ENCODE measurements around the gene DDX42.
"Not testable (repeated sequence)": the region's sequence is repeated elsewhere in the genome, so short reads cannot be mapped to it uniquely, and the experiment has no call there.

The DDX42 gene

GRCh38 chr17:63843910-63844677 is 70.1 kb downstream of the DDX42 start:
- peak overlapping the region; percentile 69; the same call in 1 of the 2 replicates for H3K9ac ChIP-seq (ENCODE audit: low read depth, low read length)

DNA sequence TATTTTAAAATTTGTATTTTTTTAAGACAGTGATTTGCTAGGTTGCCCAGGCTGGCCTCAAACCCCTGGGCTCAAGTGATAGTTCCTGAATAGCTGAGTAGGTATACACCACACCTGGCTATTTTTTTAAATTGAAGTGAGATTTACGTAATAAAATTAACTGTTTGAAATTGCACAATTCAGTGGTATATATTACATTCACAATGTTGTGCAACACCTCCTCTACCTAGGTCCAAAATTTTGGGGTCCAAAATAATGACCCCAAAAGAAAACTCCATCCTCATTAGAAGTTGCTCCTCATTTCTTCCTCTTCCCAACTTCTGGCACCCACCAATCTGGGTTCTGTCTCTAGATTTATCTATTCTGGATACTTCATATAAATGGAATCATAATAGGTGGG is 71.5 kb downstream of the DDX42 start:
- Histone ChIP-seq H3K9me3 (ENCODE audit: control insufficient read depth, insufficient read depth, low read length) (no peaks in the 10 kb centered on the region), H3K4me1 (ENCODE audit: insufficient read depth, low read length) (peaks cover 5% of the 10 kb centered on the region; the same call in 1 of the 2 replicates), H3K9ac (ENCODE audit: low read depth, low read length) (no peak overlapping the region), H3K36me3 (ENCODE audit: insufficient read depth, low read length) (no peaks in the 10 kb centered on the region)

More at GRCh38 chr17:63843910-63844677, 70.1 kb downstream of the DDX42 start:
- no peaks in the 10 kb centered on the region for H3K36me3 ChIP-seq (ENCODE audit: insufficient read depth, low read length)
- H3K4me1 ChIP-seq (ENCODE audit: insufficient read depth, low read length): peaks cover 11% of the 10 kb centered on the region
- H3K9me3 ChIP-seq (ENCODE audit: control insufficient read depth, insufficient read depth, low read length): no peaks in the 10 kb centered on the region

DNA sequence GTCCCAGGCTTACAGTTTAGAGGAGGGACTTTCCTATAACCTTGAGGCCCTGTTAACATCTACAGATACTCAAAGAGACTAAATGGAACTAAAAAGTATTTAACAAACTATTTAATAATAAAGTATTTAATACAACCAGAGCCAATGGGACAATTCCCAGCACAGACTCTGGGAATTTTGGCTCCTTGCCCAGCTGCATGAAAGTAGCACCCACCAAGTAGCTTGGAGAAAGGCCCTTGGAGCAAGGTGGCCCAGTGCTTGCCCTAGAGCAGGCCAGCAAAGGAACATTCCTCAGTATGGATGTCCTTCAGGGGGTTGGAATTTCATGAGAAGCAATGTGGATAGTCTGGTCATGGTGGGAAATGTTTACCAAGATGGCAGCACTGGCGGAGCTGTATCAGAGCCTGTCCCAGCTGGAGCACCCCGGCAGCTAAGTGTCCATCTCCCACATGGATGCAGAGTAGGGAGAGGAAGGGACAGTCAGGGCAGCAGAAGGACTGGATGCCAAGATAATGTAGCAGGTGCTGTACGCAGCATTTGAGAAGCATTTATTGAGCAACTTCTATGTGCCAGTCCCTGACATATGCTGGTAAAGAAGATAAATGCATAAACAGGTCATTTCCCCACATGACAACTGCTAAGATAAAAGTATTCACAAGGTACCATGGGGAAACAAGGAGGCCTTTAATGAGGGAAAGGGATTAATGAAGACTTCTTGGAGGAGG is 73.7 kb downstream of the DDX42 start:
- Histone ChIP-seq H3K9ac (ENCODE audit: low read depth, low read length) (no peak overlapping the region), H3K9me3 (ENCODE audit: control insufficient read depth, insufficient read depth, low read length) (no peaks in the 10 kb centered on the region), H3K4me1 (ENCODE audit: insufficient read depth, low read length) (no peaks in the 10 kb centered on the region), H3K36me3 (ENCODE audit: insufficient read depth, low read length) (no peaks in the 10 kb centered on the region)

- H3K9me3 ChIP-seq (ENCODE audit: control insufficient read depth, insufficient read depth, low read length): no peaks in the 10 kb centered on the region
- H3K4me1 ChIP-seq (ENCODE audit: insufficient read depth, low read length): no peaks in the 10 kb centered on the region
- no peaks in the 10 kb centered on the region for H3K36me3 ChIP-seq (ENCODE audit: insufficient read depth, low read length)
- peak overlapping the region; percentile 9 for H3K9ac ChIP-seq (ENCODE audit: low read depth, low read length)
Observed at GRCh38 chr17:63848834-63849689, 75.1 kb downstream of the DDX42 start.

DNA sequence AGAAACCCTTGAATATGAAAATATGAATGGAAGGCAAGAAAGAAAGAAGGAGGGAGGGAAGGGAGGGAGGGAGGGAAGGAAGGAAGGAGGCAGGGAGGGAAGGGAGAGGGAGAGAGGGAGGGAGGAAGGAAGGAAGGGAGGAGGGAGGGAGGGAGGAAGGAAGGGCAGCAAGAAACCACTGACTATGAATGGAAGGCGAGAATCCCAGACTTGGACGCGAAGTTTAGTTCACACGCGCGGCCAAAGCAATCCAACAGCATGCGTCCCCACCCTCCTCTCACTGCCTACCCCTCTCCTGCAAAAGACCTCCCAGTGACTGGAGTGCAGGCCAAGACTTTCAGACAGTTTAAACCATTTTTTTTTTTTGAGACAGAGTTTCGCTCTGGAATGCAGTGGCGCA is 76.4 kb downstream of the DDX42 start:
- no peaks in the 10 kb centered on the region for H3K36me3 ChIP-seq (ENCODE audit: insufficient read depth, low read length)
- H3K4me1 ChIP-seq (ENCODE audit: insufficient read depth, low read length): no peaks in the 10 kb centered on the region
- no peak overlapping the region for H3K9ac ChIP-seq (ENCODE audit: low read depth, low read length)
- H3K9me3 ChIP-seq (ENCODE audit: control insufficient read depth, insufficient read depth, low read length): no peaks in the 10 kb centered on the region

DNA sequence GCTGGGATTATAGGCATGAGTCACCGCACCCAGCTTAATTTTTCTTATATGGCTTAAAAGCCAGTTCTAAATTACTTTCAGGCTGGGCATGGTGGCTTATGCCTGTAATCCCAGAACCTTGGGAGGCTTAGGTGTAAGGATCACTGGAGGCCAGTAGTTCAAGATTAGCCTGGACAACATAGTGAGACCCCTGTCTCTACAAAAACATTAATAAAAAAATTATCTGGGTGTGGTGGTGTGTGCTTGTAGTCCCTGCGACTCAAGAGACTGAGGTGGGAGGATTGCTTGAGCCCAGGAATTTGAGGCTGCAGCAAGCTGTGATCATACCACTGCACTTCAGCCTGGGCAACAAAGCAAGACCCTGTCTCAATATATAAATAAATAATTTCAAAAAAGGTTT is 79.3 kb downstream of the DDX42 start:
- H3K4me1 ChIP-seq (ENCODE audit: insufficient read depth, low read length): no peaks in the 10 kb centered on the region
- no peaks in the 10 kb centered on the region for H3K36me3 ChIP-seq (ENCODE audit: insufficient read depth, low read length)
- H3K9ac ChIP-seq (ENCODE audit: low read depth, low read length): no peak overlapping the region
- H3K9me3 ChIP-seq (ENCODE audit: control insufficient read depth, insufficient read depth, low read length): no peaks in the 10 kb centered on the region

DNA sequence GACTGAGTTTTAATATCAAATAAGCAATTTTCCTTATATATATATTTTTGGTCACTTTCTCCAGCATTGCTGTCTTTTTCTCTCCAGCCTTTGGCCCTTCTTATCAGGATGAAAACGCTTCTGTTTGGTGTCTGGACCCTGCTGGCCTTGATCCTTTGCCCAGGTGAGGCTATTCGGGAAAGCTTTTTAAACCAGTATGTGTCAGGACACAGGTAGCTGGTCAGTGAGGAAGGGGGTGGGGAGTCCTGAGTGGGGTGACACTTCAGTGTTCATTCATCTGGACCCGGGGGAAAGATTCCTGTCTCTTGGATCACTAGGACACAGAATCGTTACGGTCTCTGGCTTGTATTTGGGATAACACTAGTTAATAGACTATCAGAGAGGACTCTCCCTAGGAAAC is 80.7 kb downstream of the DDX42 start:
- Histone ChIP-seq H3K4me1 (ENCODE audit: insufficient read depth, low read length) (no peaks in the 10 kb centered on the region), H3K9ac (ENCODE audit: low read depth, low read length) (no peak overlapping the region)

DNA sequence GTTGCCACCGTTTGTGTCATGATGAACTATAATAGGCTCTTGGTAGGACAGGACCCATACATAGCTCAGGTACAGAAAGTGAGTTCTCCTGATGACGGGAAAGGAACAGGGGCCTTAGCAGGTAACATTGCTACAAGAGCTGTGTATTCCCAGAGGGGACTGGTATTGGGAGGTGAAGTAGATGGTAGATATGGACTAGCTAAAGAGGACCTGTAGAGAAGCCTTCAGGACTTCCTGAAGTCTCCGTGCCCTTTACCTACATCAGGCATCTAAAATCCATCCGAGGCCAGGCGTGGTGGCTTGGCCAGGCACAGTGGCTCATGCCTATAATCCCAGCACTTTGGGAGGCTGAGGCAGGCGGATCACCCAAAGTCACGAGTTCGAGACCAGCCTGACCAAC is 81.2 kb downstream of the DDX42 start:
- Histone ChIP-seq H3K9ac (ENCODE audit: low read depth, low read length) (no peak overlapping the region), H3K9me3 (ENCODE audit: control insufficient read depth, insufficient read depth, low read length) (no peaks in the 10 kb centered on the region), H3K4me1 (ENCODE audit: insufficient read depth, low read length) (no peaks in the 10 kb centered on the region), H3K36me3 (ENCODE audit: insufficient read depth, low read length) (no peaks in the 10 kb centered on the region)

More for the DNA sequence above, 80.7 kb downstream of the DDX42 start:
- Histone ChIP-seq H3K9me3 (ENCODE audit: control insufficient read depth, insufficient read depth, low read length) (no peaks in the 10 kb centered on the region), H3K36me3 (ENCODE audit: insufficient read depth, low read length) (no peaks in the 10 kb centered on the region)

- not testable (repeated sequence) for H3K36me3 ChIP-seq (ENCODE audit: insufficient read depth, low read length); H3K9ac ChIP-seq (ENCODE audit: low read depth, low read length); H3K4me1 ChIP-seq (ENCODE audit: insufficient read depth, low read length)
Observed at GRCh38 chr17:63856425-63856824, 82.5 kb downstream of the DDX42 start.

DNA sequence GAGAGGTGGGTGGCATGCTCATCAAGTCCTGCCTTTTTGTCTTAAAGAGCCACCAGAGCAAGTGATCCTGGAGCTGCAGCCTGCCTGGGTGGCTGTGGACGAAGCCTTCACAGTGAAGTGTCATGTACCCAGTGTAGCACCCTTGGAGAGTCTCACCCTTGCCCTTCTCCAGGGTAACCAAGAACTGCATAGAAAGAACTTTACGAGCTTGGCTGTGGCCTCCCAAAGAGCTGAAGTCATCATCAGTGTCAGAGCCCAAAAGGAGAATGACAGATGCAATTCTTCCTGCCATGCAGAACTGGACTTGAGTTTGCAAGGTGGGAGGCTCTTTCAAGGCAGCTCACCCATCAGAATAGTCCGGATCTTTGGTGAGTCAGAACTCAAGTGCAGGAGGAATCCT is 85.3 kb downstream of the DDX42 start:
- Histone ChIP-seq H3K4me1 (ENCODE audit: insufficient read depth, low read length) (no peaks in the 10 kb centered on the region), H3K9me3 (ENCODE audit: control insufficient read depth, insufficient read depth, low read length) (no peaks in the 10 kb centered on the region), H3K9ac (ENCODE audit: low read depth, low read length) (no peak overlapping the region), H3K36me3 (ENCODE audit: insufficient read depth, low read length) (no peaks in the 10 kb centered on the region)

More at GRCh38 chr17:63856425-63856824, 82.5 kb downstream of the DDX42 start:
- not testable (repeated sequence) for H3K9me3 ChIP-seq (ENCODE audit: control insufficient read depth, insufficient read depth, low read length)

- H3K36me3 ChIP-seq (ENCODE audit: insufficient read depth, low read length); H3K9me3 ChIP-seq (ENCODE audit: control insufficient read depth, insufficient read depth, low read length); H3K4me1 ChIP-seq (ENCODE audit: insufficient read depth, low read length); H3K9ac ChIP-seq (ENCODE audit: low read depth, low read length): not testable (repeated sequence)
Observed at GRCh38 chr17:63866625-63867024, 92.7 kb downstream of the DDX42 start.
